Measurements from ENCODE around the gene KCNH2. TPM values are rescaled to one million over a fixed set of nuclear protein-coding genes. Genes with fewer than 3 reads are reported as not detected.

The KCNH2 gene
- total and polyA plus RNA-seq, 10 of the 15 experiments (the other 5 are each of a cell fraction or from before 2014, with no cell fraction given): 0.04 to 0.24 (median 0.17) TPM; not detected in 6

DNA sequence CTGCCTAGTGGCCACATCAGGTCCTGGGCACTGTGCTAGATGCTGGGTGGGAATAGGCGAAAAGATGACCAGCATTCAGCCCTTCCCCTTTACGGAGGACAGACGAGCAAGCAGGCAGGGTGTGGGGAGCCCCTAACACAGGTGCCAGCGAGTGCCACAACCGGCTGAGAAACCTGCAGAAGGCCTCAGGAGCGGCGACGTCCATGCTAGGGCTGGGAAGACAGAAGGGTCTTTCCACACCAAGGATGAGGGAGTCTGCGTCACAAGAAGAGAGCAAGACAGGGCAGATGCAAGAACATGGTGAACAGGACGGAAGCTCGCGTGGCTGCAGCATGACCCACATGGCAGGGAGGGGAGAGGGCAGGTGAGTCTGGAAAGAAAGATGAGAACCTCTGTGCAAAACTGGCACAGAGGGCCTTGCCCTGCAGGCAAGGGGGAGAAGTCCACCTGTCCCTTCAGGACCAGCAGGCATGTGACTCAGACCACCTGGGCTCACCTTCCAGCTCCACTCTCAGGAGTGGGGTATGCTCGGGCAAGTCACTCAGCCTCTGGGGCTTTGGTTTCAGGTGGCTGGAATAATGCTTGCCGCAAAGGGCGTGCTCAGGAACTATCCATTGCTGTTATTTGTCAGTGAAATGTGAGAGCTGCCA is 36.6 kb downstream of the KCNH2 start (continued):
- TF ChIP-seq E4F1 (IDR thresholded peaks at IDR 0.05; ENCODE audit: borderline replicate concordance, partially characterized antibody): no peak
- TF ChIP-seq YBX1 (IDR thresholded peaks at IDR 0.05): no peak
- no peak for TF ChIP-seq SP1 (IDR thresholded peaks at IDR 0.05; ENCODE audit: low read depth, low read length)
- TF ChIP-seq SUZ12 (IDR thresholded peaks at IDR 0.05; ENCODE audit: unreplicated experiment): no peak
- TF ChIP-seq ZNF207 (IDR thresholded peaks at IDR 0.05; ENCODE audit: borderline replicate concordance): no peak
- TF ChIP-seq POU2F2 (IDR thresholded peaks at IDR 0.05; ENCODE audit: borderline replicate concordance, low read depth, low read length): no peak
- no peak for TF ChIP-seq NR2C2 (IDR thresholded peaks at IDR 0.05; ENCODE audit: borderline replicate concordance, control insufficient read depth, insufficient read length, low read depth)

DNA sequence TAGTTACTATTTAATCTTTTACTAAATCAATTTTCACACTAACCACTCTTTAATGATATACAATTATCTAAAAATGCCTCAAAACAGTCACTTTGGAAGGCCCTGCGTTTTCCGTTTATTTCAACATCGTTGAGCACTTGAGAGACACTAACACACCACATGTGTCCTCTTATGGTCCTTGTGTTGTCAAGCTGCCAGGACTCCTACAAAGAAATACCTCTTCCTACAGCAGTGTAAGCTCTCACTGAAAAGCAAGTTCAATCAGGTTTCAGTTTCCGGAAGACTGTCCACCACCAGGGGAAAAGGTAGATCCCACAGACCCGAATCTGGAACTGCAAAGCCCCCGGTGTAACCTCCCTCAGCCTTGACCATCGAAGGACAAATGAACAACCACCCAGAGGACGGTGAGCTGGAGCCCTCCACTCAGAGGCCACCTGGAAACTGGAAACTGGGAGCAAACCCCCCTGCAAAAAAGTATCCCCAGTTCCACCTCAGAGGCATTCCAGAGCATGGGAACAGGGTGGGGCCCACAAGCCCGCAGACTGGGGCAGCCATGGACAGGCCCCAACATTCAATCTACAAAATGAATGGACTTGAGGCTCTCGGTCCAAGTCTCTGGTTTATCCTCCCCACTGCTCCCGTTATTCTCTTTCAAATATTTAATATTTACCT is 37.6 kb downstream of the KCNH2 start:
- BruUV-seq (replicated peaks): no TSS peak
- ChIA-PET SMC1A (ENCODE audit: uncharacterized antibody, unreplicated experiment) (no interaction called here), CTCF (interaction anchor here (0.7 to 1.0 kb wide), 2 partner anchors 42 to 161 kb away, joined by 3 read pairs; no protein-coding TSS in a partner anchor), POLR2A (no interaction called here), RAD21 (ENCODE audit: unreplicated experiment) (no interaction called here)
- no peak for ATAC-seq
- no peak for DNase-seq (ENCODE audit: low read depth, low spot score)
- in situ Hi-C loops (cut with MboI) (no loop called here), intact Hi-C loops (cut with micrococcal nuclease; ENCODE audit: unreplicated experiment) (no loop called here)
- Histone ChIP-seq H3K79me2 (ENCODE audit: control insufficient read depth, insufficient read depth, low read length) (no peaks in the 10 kb centered on the region), H4K20me1 (ENCODE audit: control insufficient read depth, insufficient read depth) (no peaks in the 10 kb centered on the region), H3K9ac (ENCODE audit: control insufficient read depth, insufficient read depth, low read length) (no peak overlapping the region), H3K4me3 (no peak overlapping the region), H3K4me2 (ENCODE audit: control insufficient read depth, insufficient read depth) (no peak overlapping the region), H3K27me3 (replicated peaks in 1 of 2; ENCODE audit: control insufficient read depth in 2 of 2, insufficient read depth in 2 of 2, low read length in 1 of 2) (peaks cover 0 to under 1% of the 10 kb centered on the region in 2 experiments; a peak in 1 of 4 replicates), H3K27ac (ENCODE audit: control insufficient read depth, insufficient read depth) (no peak overlapping the region), H3K36me3 (ENCODE audit: control insufficient read depth in 2 of 2, insufficient read depth in 2 of 2, low read length in 1 of 2) (no peaks in the 10 kb centered on the region), H3K4me1 (ENCODE audit: control insufficient read depth, insufficient read depth, low read length) (no peaks in the 10 kb centered on the region), H3K9me3 (replicated peaks; ENCODE audit: control insufficient read depth, insufficient read depth, low read length) (no peaks in the 10 kb centered on the region), H2AFZ (ENCODE audit: control insufficient read depth, low read depth, low read length) (no peak overlapping the region)
- 44% methylated on average over 11 of the region's 11 CpGs for WGBS (ENCODE audit: insufficient coverage, insufficient replicate concordance, low lambda C conversion rate, missing lambda C conversion rate)
- FAIRE-seq: no peak
- TF ChIP-seq FOXK2 (IDR thresholded peaks at IDR 0.05): no peak
- TF ChIP-seq TCF12 (IDR thresholded peaks at IDR 0.05; ENCODE audit: low read depth, low read length): no peak
- no peak for TF ChIP-seq CBX5 (IDR thresholded peaks at IDR 0.05; ENCODE audit: low read depth)
- TF ChIP-seq YBX1 (IDR thresholded peaks at IDR 0.05): no peak
- TF ChIP-seq SKIL (IDR thresholded peaks at IDR 0.05; ENCODE audit: low read depth, poor library complexity, severe bottlenecking): no peak
